ENCODE data around the gene RBM19.

RBM19 gene

DNA sequence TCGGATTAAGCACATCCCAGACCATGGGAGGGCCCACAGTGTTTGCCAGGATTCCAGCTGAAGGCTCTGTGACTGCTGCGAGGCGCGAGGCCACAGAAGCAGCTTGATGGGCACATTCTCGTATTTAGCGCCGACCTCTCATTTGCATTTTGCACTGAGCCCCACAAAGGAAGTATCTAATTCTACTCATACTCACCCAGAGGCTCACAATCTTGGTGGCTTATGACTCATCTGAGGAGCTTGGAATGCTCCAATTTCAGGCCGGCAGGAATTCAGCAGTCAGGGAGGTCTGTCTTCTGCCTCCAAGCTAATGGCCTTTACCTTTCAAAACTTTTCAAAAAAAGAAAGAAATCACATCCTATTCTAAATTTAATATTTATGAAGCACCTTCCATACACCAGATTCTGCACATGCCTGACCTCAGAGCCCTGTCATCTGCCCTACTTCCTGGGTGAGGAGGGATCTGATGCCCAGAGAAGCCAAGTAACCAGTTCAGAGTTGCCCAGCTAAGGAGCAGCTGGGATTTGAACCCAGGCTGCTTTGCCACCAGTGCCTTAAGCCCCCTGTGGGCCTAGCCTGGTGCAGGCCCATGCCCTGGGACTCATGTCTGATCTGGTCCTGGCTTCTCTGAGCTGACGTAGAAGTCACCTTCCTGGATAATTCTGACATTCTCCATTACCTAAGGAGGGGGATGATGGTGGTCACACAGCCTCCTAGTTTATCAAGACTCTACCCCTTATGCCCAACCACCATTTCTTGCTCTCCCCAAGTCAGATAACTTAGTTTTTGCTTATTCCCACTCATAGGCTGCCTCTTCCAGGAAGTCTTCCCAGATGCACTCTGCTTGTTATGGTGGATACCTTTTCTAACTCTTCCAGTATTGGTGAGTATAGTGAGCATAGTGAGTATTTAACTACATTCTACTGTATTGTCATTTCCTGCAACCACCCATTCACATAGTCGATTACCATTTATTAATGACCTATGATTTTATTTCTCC, 198.9 kb downstream of the RBM19 start:
- peaks cover 3% of the 10 kb centered on the region for H3K36me3 Mint-ChIP-seq
- ATAC-seq (ENCODE audit: low read depth), result no peak
- peaks cover 9% of the 10 kb centered on the region for H3K9me3 Mint-ChIP-seq
- H3K4me1 Mint-ChIP-seq, result peaks cover 2% of the 10 kb centered on the region
- DNase-seq (ENCODE audit: low spot score in 2 of 2), result no peak
- H3K27me3 Mint-ChIP-seq, result peaks cover 27% of the 10 kb centered on the region
- H3K4me3 Mint-ChIP-seq, result no peak overlapping the region
- H3K27ac Mint-ChIP-seq, result no peak overlapping the region
